GM19324 (cell line): ENCODE results near the gene UACA.

ENCODE experiments used
- ATAC-seq: cut with Tn5 transposase; IDR thresholded peaks from one replicate; pipeline ENCODE4 v1.9.1; 2021; ENCODE audit warnings: mild to moderate bottlenecking, moderate library complexity; ENCODE audit not compliant: unreplicated experiment, low FRiP score

Gene UACA

GRCh38 chr15:70712271-70712670 is 51.1 kb downstream of the UACA start:
- no peak for ATAC-seq

DNA sequence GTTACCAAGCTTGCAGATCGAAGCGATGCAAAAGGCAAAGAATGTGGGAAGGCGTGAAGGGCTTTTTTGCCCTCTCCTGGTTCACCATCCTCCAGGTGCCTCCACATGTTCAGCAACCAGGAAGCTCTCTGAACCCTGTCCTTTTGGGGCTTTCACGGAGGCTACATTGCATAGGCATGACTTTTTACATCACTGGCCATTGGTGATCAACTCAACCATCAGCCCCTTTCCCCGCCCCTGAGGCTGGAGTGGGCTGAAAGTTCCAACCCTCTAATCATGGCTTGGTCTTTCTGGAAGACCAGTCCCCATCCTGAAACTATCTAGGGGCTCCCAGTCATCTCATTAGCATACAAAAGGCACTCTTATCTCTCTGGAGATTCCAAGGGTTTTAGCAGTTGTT is 52.6 kb downstream of the UACA start:
- no peak for ATAC-seq

DNA sequence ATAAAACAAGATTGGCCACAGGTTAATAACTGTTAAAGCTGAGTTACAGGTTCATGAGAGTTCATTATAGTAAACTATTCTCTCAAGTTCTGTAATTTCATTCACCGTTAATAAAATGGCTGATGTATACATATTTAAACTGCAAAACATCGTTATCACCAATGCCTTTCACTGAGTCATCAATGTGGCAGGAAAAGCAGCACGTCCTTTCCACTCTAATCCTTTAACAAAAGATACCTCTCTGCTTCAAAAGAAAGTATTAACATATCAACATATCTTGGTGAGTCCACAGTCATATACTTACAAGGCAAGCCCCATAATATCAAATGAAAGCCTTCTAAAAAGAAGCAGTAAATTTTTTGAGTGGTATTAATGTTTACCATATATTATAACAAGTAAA is 54.5 kb downstream of the UACA start:
- no peak for ATAC-seq

DNA sequence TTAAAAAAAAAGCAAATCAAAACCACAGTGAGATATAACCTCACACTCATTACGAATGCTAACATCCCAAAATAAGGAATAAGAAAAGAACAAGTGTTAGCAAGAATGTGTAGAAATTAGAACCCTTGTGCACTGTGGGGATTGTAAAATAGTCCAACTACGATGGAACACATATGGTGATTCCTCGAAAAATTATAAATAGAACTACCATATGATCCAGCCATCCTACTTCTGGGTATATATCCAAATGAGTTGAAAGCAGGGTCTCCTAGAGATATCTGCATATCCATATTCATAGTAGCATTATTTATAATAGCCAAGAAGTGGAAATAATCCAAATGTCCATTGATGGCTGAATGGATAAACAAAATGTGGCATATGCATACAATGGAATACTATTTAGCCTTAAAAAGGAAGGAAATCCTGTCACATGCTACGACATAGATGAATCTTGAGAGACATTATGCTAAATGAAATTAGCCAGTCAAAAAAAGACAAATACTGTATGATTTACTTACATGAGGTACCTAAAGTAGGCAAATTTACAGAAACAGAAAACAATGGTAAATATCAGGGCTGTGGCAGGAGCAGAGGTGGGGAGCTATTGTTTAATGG is 55.6 kb downstream of the UACA start:
- no peak for ATAC-seq

DNA sequence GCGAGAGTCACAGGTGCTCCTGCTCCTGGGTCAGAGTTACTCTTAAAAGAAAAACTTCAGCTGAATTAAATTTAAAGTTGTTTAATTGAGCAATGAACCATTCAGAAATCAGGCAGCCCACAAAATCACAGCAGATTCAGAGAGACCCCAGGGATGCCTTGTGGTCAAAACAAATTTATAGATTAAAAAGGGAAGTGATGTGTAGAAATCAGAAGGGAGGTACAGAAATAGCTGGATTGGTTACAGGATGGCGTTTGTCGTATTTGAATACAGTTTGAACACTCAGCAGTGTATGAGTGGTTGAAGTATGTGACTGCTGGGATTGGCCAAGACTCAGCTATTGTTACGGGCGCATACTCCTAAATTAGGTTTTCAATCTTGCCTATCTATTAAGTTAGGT is 58.6 kb downstream of the UACA start:
- no peak for ATAC-seq

DNA sequence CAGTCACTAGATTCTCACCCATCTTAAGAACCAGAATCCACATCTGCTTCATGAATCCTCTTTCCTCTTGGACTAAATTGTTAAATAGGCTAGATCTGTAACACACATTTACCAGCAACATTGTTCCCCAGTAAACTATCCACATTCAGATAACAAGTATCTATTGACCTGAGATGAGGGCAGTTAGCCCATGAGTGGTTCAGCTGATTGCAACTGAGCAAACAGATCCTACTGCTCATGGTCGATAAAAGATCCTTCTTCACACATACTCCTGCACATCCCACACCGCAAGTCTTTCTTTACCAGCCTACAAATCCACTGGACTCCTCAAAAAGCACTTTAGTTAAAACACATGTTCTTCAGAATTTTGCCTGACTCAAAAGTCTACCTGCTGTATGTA is 59.2 kb downstream of the UACA start:
- no peak for ATAC-seq

- no peak for ATAC-seq
Measured at GRCh38 chr15:70703096-70703878, 60.1 kb downstream of the UACA start.

GRCh38 chr15:70702584-70702983 is 60.8 kb downstream of the UACA start:
- no peak for ATAC-seq

GRCh38 chr15:70701891-70702568 is 61.3 kb downstream of the UACA start:
- no peak for ATAC-seq

GRCh38 chr15:70701171-70701570 is 62.2 kb downstream of the UACA start:
- ATAC-seq, result no peak

- ATAC-seq, result no peak
Measured at GRCh38 chr15:70699890-70700289, 63.5 kb downstream of the UACA start.

DNA sequence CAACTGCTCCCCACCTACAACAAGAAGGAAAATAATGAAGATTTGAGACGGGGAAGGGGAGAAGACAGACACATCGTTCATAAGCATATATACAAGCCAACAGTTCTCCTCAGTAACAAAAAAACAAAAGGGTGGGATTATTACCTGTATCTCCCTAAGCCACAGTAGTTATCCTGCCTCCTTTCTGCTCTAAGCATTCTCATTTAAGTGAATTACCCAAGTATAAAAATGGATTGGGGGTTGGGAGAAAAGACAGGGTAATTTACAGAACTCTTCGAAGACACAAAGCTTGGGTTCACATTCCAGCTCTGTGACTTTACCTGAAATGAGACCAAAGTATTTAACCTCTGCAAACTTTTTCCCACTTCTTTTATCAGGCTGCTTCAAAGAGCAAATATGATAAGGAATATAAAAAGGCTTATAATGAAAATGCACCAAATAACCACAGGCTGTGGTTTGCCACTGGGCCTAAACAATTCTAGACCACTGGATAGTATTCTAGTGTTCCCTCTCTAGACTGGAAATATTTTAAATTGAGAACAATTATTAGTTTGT is 64.4 kb downstream of the UACA start:
- no peak for ATAC-seq

GRCh38 chr15:70698426-70698825 is 64.9 kb downstream of the UACA start:
- ATAC-seq, result no peak

GRCh38 chr15:70690491-70691276 is 72.7 kb downstream of the UACA start:
- no peak for ATAC-seq

DNA sequence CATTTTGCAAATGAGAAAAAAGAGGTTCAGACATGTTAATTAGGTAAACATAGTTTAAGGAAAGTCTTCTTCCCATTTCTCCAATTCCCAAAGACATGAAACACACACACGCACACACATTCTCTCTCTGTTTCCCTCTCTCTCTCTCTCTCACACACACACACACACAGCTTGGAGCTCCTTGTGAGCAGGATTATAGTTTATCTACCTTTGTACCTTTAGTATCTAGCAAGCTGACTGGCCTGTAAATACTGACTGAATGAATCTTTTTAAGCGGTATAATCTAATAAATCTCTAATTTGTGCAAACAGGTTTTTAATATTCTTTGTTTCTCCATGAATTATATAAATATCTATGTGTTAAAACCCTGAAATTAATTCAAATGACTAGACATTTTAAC is 73.3 kb downstream of the UACA start:
- ATAC-seq, result no peak

DNA sequence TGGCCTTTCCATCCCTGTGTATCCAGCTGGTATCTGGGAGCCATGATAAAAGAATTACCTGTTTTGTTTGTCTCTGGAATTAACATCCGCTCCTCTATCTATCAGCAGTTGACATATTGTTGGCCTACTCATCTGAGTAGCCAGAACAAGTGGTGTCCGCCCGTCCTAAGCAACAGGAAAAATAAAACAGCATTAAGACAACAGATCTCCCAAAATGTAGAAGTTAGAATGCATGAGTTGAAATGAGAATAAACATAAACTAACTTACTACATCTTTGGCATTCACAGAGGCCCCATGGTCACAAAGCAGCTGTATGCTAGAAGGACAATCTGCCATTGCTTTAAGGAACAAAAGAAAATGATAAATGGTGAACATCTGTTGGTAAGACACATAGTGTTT is 75.9 kb downstream of the UACA start:
- no peak for ATAC-seq

- ATAC-seq, result no peak
Measured at GRCh38 chr15:70680817-70681216, 82.5 kb downstream of the UACA start.

GRCh38 chr15:70679919-70680231 is 83.5 kb downstream of the UACA start:
- no peak for ATAC-seq

GRCh38 chr15:70672081-70672480 is 91.3 kb downstream of the UACA start:
- ATAC-seq, result no peak

GRCh38 chr15:70670680-70671079 is 92.7 kb downstream of the UACA start:
- ATAC-seq, result no peak
